ENCODE results near the gene HLCS. TPM values are rescaled to one million over a fixed set of nuclear protein-coding genes. Genes with fewer than 3 reads are reported as not detected.

The HLCS gene
- total RNA-seq, 1 experiment from 2014 or later: 12.7 TPM

GRCh38 chr21:36902331-36902730 lies 64.1 kb downstream of the HLCS start:
- H3K27me3 ChIP-seq (ENCODE audit: insufficient read depth, low read length): no peaks in the 10 kb centered on the region
- H3K4ac ChIP-seq (ENCODE audit: low read depth, low read length): no peak overlapping the region
- Mint-ChIP-seq H3K27ac (no peak overlapping the region), H3K27me3 (ENCODE audit: low read depth) (no peaks in the 10 kb centered on the region), H3K4me3 (no peak overlapping the region), H3K36me3 (ENCODE audit: insufficient read depth in 1 of 3, low read depth in 3 of 3) (no peaks in the 10 kb centered on the region; a peak in 1 of 7 replicates), H3K9me3 (peaks cover 0 to 1% of the 10 kb centered on the region in 2 experiments; a peak in 1 of 5 replicates), H3K4me1 (peaks cover 3 to 6% of the 10 kb centered on the region in 2 experiments; a peak in 3 of 4 replicates)
- no peak overlapping the region for H3K18ac ChIP-seq (ENCODE audit: insufficient read length, low read depth, low read length)
- no CpG with 5 or more reads among the region's 8 CpGs for WGBS (ENCODE audit: extremely low coverage, insufficient read length, low lambda C conversion rate)
- H3K27ac ChIP-seq (ENCODE audit: insufficient read length, low read depth, low read length): no peak overlapping the region
- no peak overlapping the region for H3K9ac ChIP-seq (ENCODE audit: extremely low read depth, insufficient read length, low read length)
- no peak overlapping the region for H3T11ph ChIP-seq (ENCODE audit: low read length)
- TF ChIP-seq CTCF (conservative IDR thresholded peaks at IDR 0.05): no peak
- no peak overlapping the region for H2AK5ac ChIP-seq (ENCODE audit: insufficient read length, low read length)
- no peak overlapping the region for H2AFZ ChIP-seq (ENCODE audit: low read length)
- H3K56ac ChIP-seq (ENCODE audit: insufficient read length, low read depth, low read length): no peak overlapping the region
- H3K79me1 ChIP-seq (ENCODE audit: insufficient read depth, low read depth, low read length, poor library complexity, severe bottlenecking): no peaks in the 10 kb centered on the region
- DNase-seq: no peak
- H3K4me1 ChIP-seq (ENCODE audit: insufficient read depth, low read length): no peaks in the 10 kb centered on the region
- H3K14ac ChIP-seq (ENCODE audit: insufficient read depth, low read length): no peak overlapping the region
- no peak overlapping the region for H2BK20ac ChIP-seq (ENCODE audit: low read depth, low read length, poor library complexity, severe bottlenecking)
- no peak overlapping the region for H2BK120ac ChIP-seq (ENCODE audit: low read depth, low read length, poor library complexity, severe bottlenecking)
- no peaks in the 10 kb centered on the region for H3K23me2 ChIP-seq (ENCODE audit: insufficient read length, low read depth, low read length, poor library complexity, severe bottlenecking)
- no peak overlapping the region for H2BK15ac ChIP-seq (ENCODE audit: low read depth, low read length)
- no peaks in the 10 kb centered on the region for H3K9me3 ChIP-seq (ENCODE audit: control insufficient read depth, low read depth, low read length)
- H2BK12ac ChIP-seq (ENCODE audit: insufficient read length, low read depth, low read length): no peak overlapping the region
- no peak overlapping the region for H4K91ac ChIP-seq (ENCODE audit: insufficient read length, low read depth, low read length)
- no peak overlapping the region for H4K8ac ChIP-seq (replicated peaks; ENCODE audit: insufficient read length, low read depth, low read length)
- no peak overlapping the region for H3K23ac ChIP-seq (ENCODE audit: insufficient read length, low read depth, low read length)
- H4K5ac ChIP-seq (ENCODE audit: insufficient read length, low read depth, low read length): no peak overlapping the region
- no peak overlapping the region for H2BK5ac ChIP-seq (ENCODE audit: insufficient read length, low read length)
- no peaks in the 10 kb centered on the region for H3K79me2 ChIP-seq (ENCODE audit: insufficient read depth, low read length)
- no peaks in the 10 kb centered on the region for H4K20me1 ChIP-seq (ENCODE audit: control insufficient read depth, insufficient read depth, insufficient read length)
- no peak overlapping the region for H3K4me2 ChIP-seq (ENCODE audit: insufficient read depth, insufficient read length, low read length)

Measured in H9 (cell line).